Chondrocyte (in vitro differentiated cells): Measurements from ENCODE around the gene SNRK. TPM values are rescaled to one million over a fixed set of nuclear protein-coding genes. Genes with fewer than 3 reads are reported as not detected.

Experiments
- DNase-seq: peaks from one replicate; pipeline ENCODE4 v3.0.0; 2021; ENCODE audit warnings: mixed read lengths, low spot score
- H3K27ac Mint-ChIP-seq: one replicate; pipeline ENCODE4 v1.8.0; 2021; ENCODE audit warnings: mild to moderate bottlenecking, moderate library complexity, mixed read lengths; ENCODE audit not compliant: unreplicated experiment
- H3K27me3 Mint-ChIP-seq: 2 replicates; pipeline ENCODE4 v1.8.0; 2021; ENCODE audit warnings: low read depth, mixed read lengths
- H3K36me3 Mint-ChIP-seq: 2 replicates; pipeline ENCODE4 v1.8.0; 2021; ENCODE audit warnings: low read depth, mixed read lengths
- H3K4me1 Mint-ChIP-seq: 2 replicates; pipeline ENCODE4 v1.8.0; 2021; ENCODE audit warnings: low read depth, mild to moderate bottlenecking, mixed read lengths
- H3K4me3 Mint-ChIP-seq: one replicate; pipeline ENCODE4 v1.8.0; 2021; ENCODE audit warnings: mild to moderate bottlenecking, moderate library complexity, mixed read lengths; ENCODE audit not compliant: unreplicated experiment
- H3K9me3 Mint-ChIP-seq: 2 replicates; pipeline ENCODE4 v1.8.0; 2021; ENCODE audit warnings: low read depth, mixed read lengths
- CTCF ChIP-seq: fragments of 200-600 bp; sonication (generic); IDR thresholded peaks from 2 replicates; pipeline ENCODE4 v1.5.0; 2021; ENCODE audit warnings: antibody characterized with exemption, mild to moderate bottlenecking, moderate library complexity
- total RNA-seq: library from RNA; stranded (reverse); gene quantifications from 3 replicates; pipeline ENCODE4 v1.2.1, GENCODE V29; 2021

The SNRK gene
- total RNA-seq, 1 donor from 2014 or later: 18.1 TPM

- DNase-seq: no peak
- Mint-ChIP-seq H3K27ac (peak overlapping the region; percentile 65), H3K4me3 (no peak overlapping the region), H3K9me3 (peaks cover under 1% of the 10 kb centered on the region), H3K27me3 (no peaks in the 10 kb centered on the region), H3K36me3 (peaks cover 39% of the 10 kb centered on the region), H3K4me1 (peaks cover 11% of the 10 kb centered on the region)
- TF ChIP-seq CTCF: no peak
Observed at GRCh38 chr3:43345877-43346276, 59.5 kb downstream of the SNRK start.

- Mint-ChIP-seq H3K27me3 (no peaks in the 10 kb centered on the region), H3K4me1 (peaks cover 11% of the 10 kb centered on the region), H3K9me3 (peaks cover 13% of the 10 kb centered on the region), H3K36me3 (peaks cover 46% of the 10 kb centered on the region), H3K27ac (no peak overlapping the region), H3K4me3 (no peak overlapping the region)
- DNase-seq: no peak
- TF ChIP-seq CTCF: no peak
Observed at GRCh38 chr3:43346978-43347749, 60.8 kb downstream of the SNRK start.

GRCh38 chr3:43347774-43348173, 61.4 kb downstream of the SNRK start:
- DNase-seq: no peak
- Mint-ChIP-seq H3K27me3 (no peaks in the 10 kb centered on the region), H3K27ac (no peak overlapping the region), H3K9me3 (peaks cover 19% of the 10 kb centered on the region), H3K4me3 (no peak overlapping the region), H3K36me3 (peaks cover 46% of the 10 kb centered on the region), H3K4me1 (peaks cover 11% of the 10 kb centered on the region)
- TF ChIP-seq CTCF: no peak

- Mint-ChIP-seq H3K4me3 (no peak overlapping the region), H3K27me3 (no peaks in the 10 kb centered on the region), H3K27ac (no peak overlapping the region)
Observed at GRCh38 chr3:43348350-43348749, 62.0 kb downstream of the SNRK start.

More at GRCh38 chr3:43348350-43348749, 62.0 kb downstream of the SNRK start:
- no peak for DNase-seq
- peaks cover 23% of the 10 kb centered on the region for H3K9me3 Mint-ChIP-seq
- H3K4me1 Mint-ChIP-seq: peaks cover 11% of the 10 kb centered on the region
- no peak for TF ChIP-seq CTCF
- H3K36me3 Mint-ChIP-seq: peaks cover 48% of the 10 kb centered on the region
